Kidney (tissue), 14 donors: ENCODE data around the gene ERGIC1. TPM values are rescaled to one million over a fixed set of nuclear protein-coding genes. Genes with fewer than 3 reads are reported as not detected.

Source experiments
- DNase-seq, 5 donors: peaks; one replicate each; pipeline ENCODE4 v3.0.0-alpha.2; 2013 to 2020
- FAIRE-seq: peaks from 2 replicates; lab custom pipeline; 2012; peaks lifted over from hg19 to GRCh38; lab: Jason Lieb, UNC
- H3K27ac ChIP-seq, 2 donors: one replicate each; pipeline ENCODE4 v1.7.0; 2013; ENCODE audit warnings: low read depth in 2 of 2, low read length in 2 of 2, inconsistent platforms in 1 of 2
- H3K27me3 ChIP-seq: one replicate; pipeline ENCODE4 v1.7.1; 2013; ENCODE audit warnings: low read length, inconsistent platforms; ENCODE audit not compliant: control insufficient read depth, insufficient read depth
- H3K36me3 ChIP-seq, 3 donors: one replicate each; pipeline versions ENCODE4 v1.7.0 to v1.7.1; 2013; ENCODE audit warnings: low read length in 3 of 3, control low read depth in 1 of 3, inconsistent platforms in 1 of 3; ENCODE audit not compliant: insufficient read depth in 3 of 3, control insufficient read depth in 2 of 3
- H3K4me1 ChIP-seq, 3 donors: one replicate each; pipeline versions ENCODE4 v1.7.0 to v1.7.1; 2013; ENCODE audit warnings: low read length in 3 of 3, inconsistent platforms in 1 of 3, low read depth in 1 of 3; ENCODE audit not compliant: control insufficient read depth in 2 of 3, insufficient read depth in 2 of 3
- H3K4me3 ChIP-seq, 3 donors: one replicate each; pipeline versions ENCODE4 v1.7.0 to v1.8.1; 2013; ENCODE audit warnings: low read length in 3 of 3, control low read depth in 1 of 3, inconsistent platforms in 1 of 3
- H3K9ac ChIP-seq, 3 donors: one replicate each; pipeline versions ENCODE4 v1.7.0 to v1.7.1; 2013; ENCODE audit warnings: low read length in 3 of 3, control low read depth in 1 of 3, inconsistent platforms in 1 of 3
- H3K9me3 ChIP-seq, 3 donors: one replicate each; pipeline versions ENCODE4 v1.7.0 to v1.7.1; 2013; ENCODE audit warnings: low read length in 3 of 3, control low read depth in 1 of 3, inconsistent platforms in 1 of 3; ENCODE audit not compliant: control insufficient read depth in 2 of 3, insufficient read depth in 1 of 3
- intact Hi-C: fragments of 100-400 bp; cut with DNase I; formaldehyde crosslinking; loops from one replicate; pipeline ENCODE4 v1.11.1; 2022
- polyA plus RNA-seq: library from polyadenylated mRNA; stranded (reverse); fragments of 350-450 nt; fragmentation: Illumina TruSeq; extraction: RNeasy Lipid Tissue Mini Kit (QIAGEN cat#74804); gene quantifications from one replicate; pipeline ENCODE4 v1.2.3, GENCODE V29; 2014; ENCODE audit warnings: low read depth, low replicate concordance; ENCODE audit not compliant: insufficient read depth
- total RNA-seq: library from RNA; stranded (reverse); fragmentation: NEBNext Ultra II Directional; extraction: Animal tissue kit (Norgen Biotek cat#: 25700); gene quantifications from one replicate; pipeline ENCODE4 v1.2.1, GENCODE V29; 2021
- TF ChIP-seq, protein P1 (sequence below): IDR thresholded peaks from 3 replicates; pipeline ENCODE4 v1.5.1; 2012; ENCODE audit warnings: mild to moderate bottlenecking, moderate library complexity, borderline replicate concordance; ENCODE audit not compliant: insufficient read depth; ENCODE audit errors: extremely low read depth
- donor health status: control.
- donor health status: control.
- donor health status: control.
- donor health status: control.
- donor health status: control.
- donor health status: DM: yes; HTN: yes; CAD: no.
- donor health status: Normal renal cell carcinoma (clear cell type).

ERGIC1 gene
- total and polyA plus RNA-seq, 2 donors from 2014 or later: 88.0 to 183 TPM

DNA sequence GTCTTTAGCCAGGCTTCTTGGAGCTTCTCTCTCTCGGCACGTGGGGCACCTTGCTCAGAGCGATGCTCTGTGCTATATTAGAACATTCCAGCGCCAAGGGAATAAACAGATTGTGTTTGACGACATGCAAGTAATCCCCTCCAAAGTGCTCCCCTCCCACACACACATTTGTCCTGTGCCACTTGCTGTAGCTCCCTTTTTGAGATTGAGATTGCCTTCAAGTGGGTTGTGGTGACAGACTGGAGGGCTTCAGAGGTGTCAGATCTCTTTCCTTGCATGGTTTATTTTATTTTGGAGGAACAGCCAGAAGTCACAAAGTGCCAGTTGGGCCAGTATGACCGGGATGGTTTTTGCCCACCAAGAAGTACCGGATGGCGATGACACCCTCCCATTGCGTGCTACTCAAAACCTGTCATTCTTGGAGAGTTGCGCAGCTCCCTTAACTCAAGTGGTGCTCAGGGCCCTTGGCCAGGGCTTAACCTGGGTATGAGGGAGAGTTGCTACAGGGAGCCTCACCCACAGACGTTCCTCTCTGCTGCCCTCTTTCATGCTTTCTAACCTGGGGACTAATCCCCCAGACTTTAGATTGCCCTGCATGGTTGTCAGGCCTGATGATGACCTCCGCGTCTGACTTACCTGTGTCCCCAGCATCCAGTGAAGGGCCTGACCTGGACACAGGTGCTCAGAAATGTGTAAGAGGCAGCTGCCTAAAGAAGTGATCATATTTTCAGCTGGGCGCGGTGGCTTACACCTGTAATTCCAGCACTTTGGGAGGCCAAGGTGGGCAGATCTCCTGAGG, 106.4 kb downstream of the ERGIC1 start:
- peaks cover 0 to 4% (median 0%) of the 10 kb centered on the region in 3 donors for H3K4me1 ChIP-seq
- no peak overlapping the region for H3K27ac ChIP-seq
- no peaks in the 10 kb centered on the region for H3K9me3 ChIP-seq
- peaks cover 0 to 23% (median 15%) of the 10 kb centered on the region in 3 donors for H3K36me3 ChIP-seq
- TF ChIP-seq, protein P1, sequence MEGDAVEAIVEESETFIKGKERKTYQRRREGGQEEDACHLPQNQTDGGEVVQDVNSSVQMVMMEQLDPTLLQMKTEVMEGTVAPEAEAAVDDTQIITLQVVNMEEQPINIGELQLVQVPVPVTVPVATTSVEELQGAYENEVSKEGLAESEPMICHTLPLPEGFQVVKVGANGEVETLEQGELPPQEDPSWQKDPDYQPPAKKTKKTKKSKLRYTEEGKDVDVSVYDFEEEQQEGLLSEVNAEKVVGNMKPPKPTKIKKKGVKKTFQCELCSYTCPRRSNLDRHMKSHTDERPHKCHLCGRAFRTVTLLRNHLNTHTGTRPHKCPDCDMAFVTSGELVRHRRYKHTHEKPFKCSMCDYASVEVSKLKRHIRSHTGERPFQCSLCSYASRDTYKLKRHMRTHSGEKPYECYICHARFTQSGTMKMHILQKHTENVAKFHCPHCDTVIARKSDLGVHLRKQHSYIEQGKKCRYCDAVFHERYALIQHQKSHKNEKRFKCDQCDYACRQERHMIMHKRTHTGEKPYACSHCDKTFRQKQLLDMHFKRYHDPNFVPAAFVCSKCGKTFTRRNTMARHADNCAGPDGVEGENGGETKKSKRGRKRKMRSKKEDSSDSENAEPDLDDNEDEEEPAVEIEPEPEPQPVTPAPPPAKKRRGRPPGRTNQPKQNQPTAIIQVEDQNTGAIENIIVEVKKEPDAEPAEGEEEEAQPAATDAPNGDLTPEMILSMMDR: no peak
- intact Hi-C loops: loop anchor here (10.0 kb wide), 1 partner anchor 466 kb away; no protein-coding TSS in a partner anchor
- no peak for FAIRE-seq
- DNase-seq: peak in 1 of 5 donors; percentile 32
- no peaks in the 10 kb centered on the region for H3K27me3 ChIP-seq
- H3K4me3 ChIP-seq: no peak overlapping the region
- H3K9ac ChIP-seq: no peak overlapping the region

DNA sequence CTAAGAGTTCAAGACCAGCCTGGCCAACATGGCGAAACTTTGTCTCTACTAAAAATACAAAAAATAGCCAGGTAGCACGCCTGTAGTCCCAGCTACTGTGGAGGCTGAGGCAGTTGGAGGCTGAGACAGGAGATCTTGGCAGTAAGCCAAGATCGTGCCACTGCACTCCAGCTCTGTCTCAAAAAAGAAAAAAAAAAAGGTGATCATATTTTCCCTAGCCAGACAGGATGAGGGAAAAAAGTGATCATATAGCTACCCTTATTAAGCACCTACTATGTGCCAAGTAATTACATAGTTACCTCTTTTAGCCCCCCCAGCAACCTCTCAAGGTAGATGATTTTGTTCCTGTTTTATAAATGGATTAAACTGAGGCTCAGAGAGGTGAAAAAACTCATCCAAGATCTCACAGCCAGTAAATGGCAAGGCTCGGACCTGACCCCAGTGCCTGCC, 107.0 kb downstream of the ERGIC1 start:
- Histone ChIP-seq H3K36me3 (peaks cover 0 to 20% (median 13%) of the 10 kb centered on the region in 3 donors), H3K9ac (no peak overlapping the region), H3K4me1 (peaks cover 0 to 4% (median 0%) of the 10 kb centered on the region in 3 donors), H3K9me3 (no peaks in the 10 kb centered on the region), H3K27me3 (no peaks in the 10 kb centered on the region), H3K27ac (no peak overlapping the region), H3K4me3 (no peak overlapping the region)
- intact Hi-C loops: loop anchor here (10.0 kb wide), 1 partner anchor 466 kb away; no protein-coding TSS in a partner anchor
- TF ChIP-seq, protein P1: no peak
- DNase-seq (no peak), FAIRE-seq (no peak)

DNA sequence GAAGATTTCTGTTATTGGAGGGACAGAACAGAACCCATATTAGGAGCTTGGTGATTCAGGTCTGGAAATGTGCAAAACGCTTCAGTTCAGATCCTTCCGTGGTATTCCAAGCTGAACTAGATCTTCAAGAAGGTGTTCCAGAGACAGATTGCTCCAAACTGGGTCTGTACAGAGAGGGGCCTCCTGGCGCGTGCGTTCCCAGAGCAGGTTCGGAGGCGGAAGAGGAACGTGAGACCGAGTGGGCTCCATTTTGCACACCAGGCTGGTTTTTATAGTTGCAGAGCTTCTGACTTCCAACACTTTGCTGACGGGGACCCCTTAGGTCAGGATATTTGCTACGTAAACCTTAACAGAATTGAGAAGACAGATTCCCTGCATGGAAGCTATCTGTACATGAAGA, 108.5 kb downstream of the ERGIC1 start:
- DNase-seq (no peak), FAIRE-seq (no peak)
- Histone ChIP-seq H3K9me3 (no peaks in the 10 kb centered on the region), H3K4me1 (peaks cover 0 to 4% (median 0%) of the 10 kb centered on the region in 3 donors), H3K4me3 (no peak overlapping the region), H3K36me3 (peaks cover 0 to 20% (median 15%) of the 10 kb centered on the region in 3 donors), H3K9ac (no peak overlapping the region), H3K27me3 (no peaks in the 10 kb centered on the region), H3K27ac (no peak overlapping the region)
- TF ChIP-seq, protein P1: no peak
- intact Hi-C loops: loop anchor here (10.0 kb wide), 1 partner anchor 468 kb away; no protein-coding TSS in a partner anchor
